SK-N-SH (cell line): ENCODE measurements around the gene EPB41L2.

ENCODE experiments used
- CTCF ChIP-seq: fragments of 200-600 bp; sonication (generic); IDR thresholded peaks from 2 replicates; pipeline ENCODE4 v1.6.1; 2017; ENCODE audit warnings: antibody characterized with exemption, mild to moderate bottlenecking, moderate library complexity
- EP300 ChIP-seq, 2 experiments: IDR thresholded peaks; 2 replicates each; pipeline versions ENCODE4 v1.4.0 to v1.6.1; 2012; ENCODE audit warnings: borderline replicate concordance in 1 of 2, low read depth in 1 of 2, low read length in 1 of 2
- EZH2phosphoT487 ChIP-seq: fragments of 200-600 bp; sonication (generic); IDR thresholded peaks from 2 replicates; pipeline ENCODE4 v1.6.1; 2017; ENCODE audit warnings: low read depth, mixed run types, mild to moderate bottlenecking, antibody characterized with exemption, moderate library complexity, borderline replicate concordance
- JUND ChIP-seq: IDR thresholded peaks from 2 replicates; pipeline ENCODE4 v1.4.0; 2012
- MAX ChIP-seq: IDR thresholded peaks from 2 replicates; pipeline ENCODE4 v1.4.0; 2012; ENCODE audit warnings: low read depth
- POLR2AphosphoS5 ChIP-seq: IDR thresholded peaks from 2 replicates; pipeline ENCODE4 v1.6.1; 2012; ENCODE audit warnings: low read depth, low read length
- REST ChIP-seq: IDR thresholded peaks from 2 replicates; pipeline ENCODE4 v1.6.1; 2012; ENCODE audit warnings: mild to moderate bottlenecking, low read depth, low read length, moderate library complexity
- YY1 ChIP-seq: IDR thresholded peaks from 2 replicates; pipeline ENCODE4 v1.4.0; 2012; ENCODE audit warnings: low read depth, mild to moderate bottlenecking
- TF ChIP-seq, protein P1 (sequence below): IDR thresholded peaks from 2 replicates; pipeline ENCODE4 v1.4.0; 2012; ENCODE audit warnings: low read depth, borderline replicate concordance

GRCh38 chr6:131061751-131062119 lies 1.3 kb downstream of the EPB41L2 start:
- no peak for TF ChIP-seq CTCF
- no peak for TF ChIP-seq POLR2AphosphoS5
- no peak for TF ChIP-seq EZH2phosphoT487
- no peak for TF ChIP-seq YY1
- TF ChIP-seq EP300 (IDR thresholded peaks at IDR 0.05; ENCODE audit: borderline replicate concordance in 1 of 2, low read depth in 1 of 2, low read length in 1 of 2): no peak
- no peak for TF ChIP-seq REST
- no peak for TF ChIP-seq JUND
- TF ChIP-seq, protein P1, sequence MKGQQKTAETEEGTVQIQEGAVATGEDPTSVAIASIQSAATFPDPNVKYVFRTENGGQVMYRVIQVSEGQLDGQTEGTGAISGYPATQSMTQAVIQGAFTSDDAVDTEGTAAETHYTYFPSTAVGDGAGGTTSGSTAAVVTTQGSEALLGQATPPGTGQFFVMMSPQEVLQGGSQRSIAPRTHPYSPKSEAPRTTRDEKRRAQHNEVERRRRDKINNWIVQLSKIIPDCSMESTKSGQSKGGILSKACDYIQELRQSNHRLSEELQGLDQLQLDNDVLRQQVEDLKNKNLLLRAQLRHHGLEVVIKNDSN: no peak
- TF ChIP-seq MAX: no peak
